SH-SY5Y (cell line): ENCODE results near the gene RGS18.

ENCODE experiments used
- GATA2 ChIP-seq: IDR thresholded peaks from 2 replicates; pipeline ENCODE4 v1.6.1; 2011; ENCODE audit warnings: mild to moderate bottlenecking, low read depth, low read length
- GATA3 ChIP-seq: IDR thresholded peaks from 2 replicates; pipeline ENCODE4 v1.6.1; 2011; ENCODE audit warnings: low read depth, mild to moderate bottlenecking, low read length, moderate library complexity

DNA sequence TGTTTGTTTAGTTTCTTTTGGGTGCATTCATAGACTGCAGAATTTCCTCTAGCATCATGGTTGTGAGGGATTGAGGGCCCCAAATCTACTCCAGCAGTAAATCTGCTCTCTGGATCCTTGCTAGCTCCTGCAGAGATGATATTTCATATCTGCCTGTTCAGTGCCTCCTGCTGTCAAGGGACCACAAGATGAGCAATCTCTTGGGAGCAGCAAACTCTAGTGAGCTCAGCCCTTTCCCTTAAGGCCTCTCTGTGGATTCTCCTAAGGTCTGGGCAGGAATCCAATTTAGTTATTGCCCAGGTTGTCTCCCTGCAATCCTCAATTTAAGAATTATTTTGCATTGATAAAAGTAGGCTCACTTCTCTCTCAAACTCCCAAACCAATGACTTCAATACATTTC lies 76.9 kb downstream of the RGS18 start:
- TF ChIP-seq GATA2, result no peak
- TF ChIP-seq GATA3, result no peak
